ENCODE data around the gene NR1I3.

GRCh38 chr1:161182214-161182613 is 55.8 kb downstream of the NR1I3 start:
- TF ChIP-seq CTCF (IDR thresholded peaks at IDR 0.05; ENCODE audit: low read depth, low read length) (no peak), EZH2phosphoT487 (IDR thresholded peaks at IDR 0.05; ENCODE audit: low read depth) (no peak)

All from OCI-LY3 (cell line).